ENCODE results near the gene MASP2.

DNA sequence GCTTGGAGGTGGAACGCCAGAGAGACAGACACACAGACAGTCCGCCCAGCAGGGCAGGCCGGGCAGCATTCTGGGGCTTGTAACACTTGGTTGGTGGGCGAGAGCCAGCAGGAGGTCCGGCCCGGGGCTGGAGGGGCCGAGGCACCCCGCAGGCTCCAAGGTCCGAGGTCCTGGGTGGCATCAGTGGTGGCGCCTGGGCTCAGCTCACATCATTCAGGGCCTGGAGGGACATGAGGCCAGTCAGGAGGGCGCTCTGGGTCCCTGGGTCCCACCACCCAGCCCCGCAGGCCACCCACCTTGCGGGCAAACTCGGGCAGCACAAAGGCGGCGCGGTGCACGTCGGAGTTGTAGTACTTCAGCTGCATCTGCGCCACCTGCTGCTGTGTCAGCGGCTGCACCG lies 7.6 kb upstream of the MASP2 start:
- TF ChIP-seq CTCF (IDR thresholded peaks at IDR 0.05) (no peak), POLR2A (IDR thresholded peaks at IDR 0.05) (no peak), EP300 (IDR thresholded peaks at IDR 0.05) (no peak)

Data from tibial nerve (tissue), 4 donors.